ENCODE measurements around the gene PRKCSH. TPM values are rescaled to one million over a fixed set of nuclear protein-coding genes. Genes with fewer than 3 reads are reported as not detected.

The PRKCSH gene
- total RNA-seq, result 53.1 TPM

GRCh38 chr19:11435057-11435832 is at the start of gene PRKCSH, which contains the start of gene ODAD3:
Gene PRKCSH, plus strand, starts transcription at chr19:11435635. Its CDS starts 483 bp downstream, at chr19:11436118.
Gene ODAD3, minus strand, starts transcription at chr19:11435121. Its CDS starts 105 bp downstream, at chr19:11435016.

GRCh38 chr19:11418549-11419506 is 16.6 kb upstream of the PRKCSH start, which contains the start of gene RGL3:
Gene RGL3, minus strand, starts transcription at chr19:11419314. Its CDS starts 36 bp downstream, at chr19:11419278.

GRCh38 chr19:11480715-11481533 is 45.5 kb downstream of the PRKCSH start, which contains the start of gene ELAVL3:
Gene ELAVL3, minus strand, starts transcription at chr19:11481046. Its CDS starts 438 bp downstream, at chr19:11480608.

Small RNAs within 50 kb of the gene (small RNA-seq; reads per million reads assigned to genes)
- gene MIR7974, result 0.10 reads per million
- gene RF00019, result not detected

Other genes with a start within 250 kb of the PRKCSH start
- gene KANK2, start 238.1 kb upstream of the PRKCSH start, total RNA-seq, result 12.2 TPM
- not detected for gene ANGPTL8, start 196.0 kb upstream of the PRKCSH start, total RNA-seq
- gene DOCK6, start 173.1 kb upstream of the PRKCSH start, total RNA-seq, result 3.7 TPM
- 0.46 TPM for gene TSPAN16, start 139.5 kb upstream of the PRKCSH start, total RNA-seq
- 28.8 TPM for gene RAB3D, start 96.0 kb upstream of the PRKCSH start, total RNA-seq
- 53.1 TPM for gene TMEM205, start 89.4 kb upstream of the PRKCSH start, total RNA-seq
- gene CCDC159, start 89.1 kb upstream of the PRKCSH start, total RNA-seq, result 6.7 TPM
- 66.7 TPM for gene PLPPR2, start 80.2 kb upstream of the PRKCSH start, total RNA-seq
- 1.2 TPM for gene SWSAP1, start 61.0 kb upstream of the PRKCSH start, total RNA-seq
- gene EPOR, start 51.3 kb upstream of the PRKCSH start, total RNA-seq, result 3.2 TPM
- gene RGL3, start 16.3 kb upstream of the PRKCSH start, total RNA-seq, result not detected
- gene ODAD3, start 514 bp upstream of the PRKCSH start, total RNA-seq, result 2.8 TPM
- 118 TPM for gene ELAVL3, start 45.4 kb downstream of the PRKCSH start, total RNA-seq
- 19.6 TPM for gene ZNF653, start 70.2 kb downstream of the PRKCSH start, total RNA-seq
- 49.6 TPM for gene ECSIT, start 93.5 kb downstream of the PRKCSH start, total RNA-seq
- 0.46 TPM for gene CNN1, start 103.2 kb downstream of the PRKCSH start, total RNA-seq
- gene ELOF1, start 123.6 kb downstream of the PRKCSH start, total RNA-seq, result 22.8 TPM
- gene ACP5, start 142.0 kb downstream of the PRKCSH start, total RNA-seq, result 0.46 TPM
- gene ZNF627, start 161.8 kb downstream of the PRKCSH start, total RNA-seq, result 58.8 TPM

Measured in diencephalon (tissue), 1 donor.